OCI-LY3 (cell line): ENCODE data around the gene PEX3.

Experiments used
- EZH2phosphoT487 ChIP-seq: fragments of 200-600 bp; shearing (Covaris generic); IDR thresholded peaks from 2 replicates; pipeline ENCODE4 v1.6.1; 2018; ENCODE audit warnings: antibody characterized with exemption, mixed run types, low read depth
- TF ChIP-seq, protein P1 (sequence below): fragments of 200-600, 300-600 bp; sonication (generic); IDR thresholded peaks from 2 replicates; pipeline ENCODE4 v1.5.1; 2014; ENCODE audit warnings: antibody characterized with exemption, low read length, low read depth

DNA sequence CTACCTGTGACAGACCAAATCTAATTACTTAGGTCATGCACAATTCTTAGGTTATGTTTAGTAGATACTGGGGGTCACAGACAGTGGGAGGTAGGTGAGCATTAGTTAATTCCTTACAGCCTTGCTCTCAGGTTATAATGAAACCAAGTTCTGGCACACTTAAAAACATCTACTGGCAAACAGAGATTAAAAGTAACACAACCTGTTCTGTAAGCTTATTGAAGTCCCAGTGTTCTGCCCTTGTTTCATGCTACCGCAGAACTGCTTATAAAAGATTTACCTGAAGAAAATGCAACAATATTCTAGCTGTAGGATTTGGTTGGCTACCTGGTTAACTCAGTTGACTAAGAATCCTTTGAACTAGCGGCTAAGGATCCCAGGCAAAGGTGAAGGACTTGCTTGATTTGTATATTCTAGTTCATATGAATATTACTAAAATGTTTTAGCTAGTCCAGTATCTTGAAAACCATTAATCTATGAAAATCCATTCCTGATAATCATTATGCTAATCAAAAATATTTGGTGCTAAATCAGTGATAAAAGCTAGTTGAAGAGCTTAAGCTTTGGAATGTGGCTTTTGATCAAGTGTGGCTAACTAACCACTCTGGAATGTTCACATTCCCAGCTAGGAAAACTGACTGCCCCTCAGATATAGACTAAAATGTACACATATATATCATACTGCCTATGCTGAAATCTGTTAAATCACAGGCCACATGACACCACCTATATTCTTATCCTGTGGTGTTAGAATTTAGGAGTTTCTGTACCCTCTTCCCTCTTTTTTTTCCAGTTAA lies 7.2 kb downstream of the PEX3 start:
- TF ChIP-seq, protein P1, sequence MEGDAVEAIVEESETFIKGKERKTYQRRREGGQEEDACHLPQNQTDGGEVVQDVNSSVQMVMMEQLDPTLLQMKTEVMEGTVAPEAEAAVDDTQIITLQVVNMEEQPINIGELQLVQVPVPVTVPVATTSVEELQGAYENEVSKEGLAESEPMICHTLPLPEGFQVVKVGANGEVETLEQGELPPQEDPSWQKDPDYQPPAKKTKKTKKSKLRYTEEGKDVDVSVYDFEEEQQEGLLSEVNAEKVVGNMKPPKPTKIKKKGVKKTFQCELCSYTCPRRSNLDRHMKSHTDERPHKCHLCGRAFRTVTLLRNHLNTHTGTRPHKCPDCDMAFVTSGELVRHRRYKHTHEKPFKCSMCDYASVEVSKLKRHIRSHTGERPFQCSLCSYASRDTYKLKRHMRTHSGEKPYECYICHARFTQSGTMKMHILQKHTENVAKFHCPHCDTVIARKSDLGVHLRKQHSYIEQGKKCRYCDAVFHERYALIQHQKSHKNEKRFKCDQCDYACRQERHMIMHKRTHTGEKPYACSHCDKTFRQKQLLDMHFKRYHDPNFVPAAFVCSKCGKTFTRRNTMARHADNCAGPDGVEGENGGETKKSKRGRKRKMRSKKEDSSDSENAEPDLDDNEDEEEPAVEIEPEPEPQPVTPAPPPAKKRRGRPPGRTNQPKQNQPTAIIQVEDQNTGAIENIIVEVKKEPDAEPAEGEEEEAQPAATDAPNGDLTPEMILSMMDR, result no peak
- no peak for TF ChIP-seq EZH2phosphoT487
